ENCODE data around the gene RNF166.

RNF166 gene

DNA sequence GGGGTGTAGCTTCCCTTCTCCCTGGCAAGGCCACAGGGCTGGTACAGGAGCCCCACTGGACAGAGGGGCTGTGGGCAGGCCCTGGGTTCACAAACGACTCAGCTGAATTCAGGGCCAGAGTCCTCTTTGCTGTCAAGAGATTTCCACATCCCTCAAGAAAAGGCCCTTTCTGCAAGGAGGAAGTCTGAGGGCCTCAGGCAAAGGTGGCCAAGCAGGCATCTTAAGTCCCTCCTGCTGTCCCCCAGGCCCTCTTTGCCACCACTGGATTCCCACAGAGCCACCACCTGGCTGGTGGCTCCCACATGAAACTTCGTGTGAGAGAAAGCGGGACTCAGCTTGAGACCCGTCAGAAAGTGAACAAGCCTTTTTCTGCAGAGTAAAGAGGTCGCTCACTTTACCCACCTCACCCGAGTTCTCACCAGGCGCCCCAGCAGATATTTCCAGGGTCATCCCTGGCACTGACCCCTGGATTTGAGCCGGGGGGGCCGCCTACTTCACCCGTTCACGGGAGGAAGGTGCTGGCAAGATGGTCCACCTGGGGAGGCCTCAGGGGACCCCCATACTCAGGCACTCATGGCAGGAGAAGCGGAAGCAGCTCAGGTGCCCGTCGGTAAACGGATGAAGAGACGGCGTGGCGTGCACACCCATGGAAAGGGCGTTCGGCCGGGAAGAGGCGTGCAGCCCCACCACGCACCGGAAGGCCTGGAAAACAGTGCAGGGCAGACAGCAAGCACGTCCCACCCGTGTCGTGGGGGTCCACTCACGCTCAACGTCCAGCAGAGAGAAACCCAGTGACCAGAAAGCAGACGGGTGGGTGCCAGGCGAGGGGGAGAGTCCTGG, 3.6 kb downstream of the RNF166 start:
- H3K4me1 ChIP-seq (ENCODE audit: insufficient read depth, insufficient read length) = peaks cover 18% of the 10 kb centered on the region
- no peak overlapping the region for H3K9ac ChIP-seq (ENCODE audit: insufficient read length, low read depth)
- H3K36me3 ChIP-seq (ENCODE audit: insufficient read depth, insufficient read length, low read length) = peaks cover 50% of the 10 kb centered on the region
- H3K9me3 ChIP-seq (ENCODE audit: insufficient read depth, low read length) = no peaks in the 10 kb centered on the region
- no peak overlapping the region for H3K4me3 ChIP-seq (ENCODE audit: insufficient read length, low read depth)
- peaks cover 10% of the 10 kb centered on the region for H3K27me3 ChIP-seq (ENCODE audit: insufficient read depth, insufficient read length)
- TF ChIP-seq YY1 (IDR thresholded peaks at IDR 0.05; ENCODE audit: insufficient read depth, insufficient read length) (no peak), ZNF274 (IDR thresholded peaks at IDR 0.05; ENCODE audit: low read depth, low read length) (no peak), SUZ12 (IDR thresholded peaks at IDR 0.05; ENCODE audit: extremely low read depth, insufficient read depth, insufficient read length) (no peak)
- DNase-seq (ENCODE audit: low read depth, low spot score) = no peak

GRCh38 chr16:88701581-88702370, 4.4 kb downstream of the RNF166 start:
- TF ChIP-seq ZNF274 (IDR thresholded peaks at IDR 0.05; ENCODE audit: low read depth, low read length) (no peak), YY1 (IDR thresholded peaks at IDR 0.05; ENCODE audit: insufficient read depth, insufficient read length) (no peak), SUZ12 (IDR thresholded peaks at IDR 0.05; ENCODE audit: extremely low read depth, insufficient read depth, insufficient read length) (no peak)
- H3K9me3 ChIP-seq (ENCODE audit: insufficient read depth, low read length) = no peaks in the 10 kb centered on the region
- no peak for DNase-seq (ENCODE audit: low read depth, low spot score)
- H3K27me3 ChIP-seq (ENCODE audit: insufficient read depth, insufficient read length) = peaks cover 10% of the 10 kb centered on the region
- peaks cover 18% of the 10 kb centered on the region for H3K4me1 ChIP-seq (ENCODE audit: insufficient read depth, insufficient read length)
- no peak overlapping the region for H3K4me3 ChIP-seq (ENCODE audit: insufficient read length, low read depth)
- H3K36me3 ChIP-seq (ENCODE audit: insufficient read depth, insufficient read length, low read length) = peaks cover 58% of the 10 kb centered on the region
- H3K9ac ChIP-seq (ENCODE audit: insufficient read length, low read depth) = no peak overlapping the region

GRCh38 chr16:88700636-88701482, 5.3 kb downstream of the RNF166 start:
- peaks cover 10% of the 10 kb centered on the region for H3K27me3 ChIP-seq (ENCODE audit: insufficient read depth, insufficient read length)
- peaks cover 18% of the 10 kb centered on the region for H3K4me1 ChIP-seq (ENCODE audit: insufficient read depth, insufficient read length)
- TF ChIP-seq SUZ12 (IDR thresholded peaks at IDR 0.05; ENCODE audit: extremely low read depth, insufficient read depth, insufficient read length) (no peak), ZNF274 (IDR thresholded peaks at IDR 0.05; ENCODE audit: low read depth, low read length) (no peak), YY1 (IDR thresholded peaks at IDR 0.05; ENCODE audit: insufficient read depth, insufficient read length) (no peak)
- H3K9me3 ChIP-seq (ENCODE audit: insufficient read depth, low read length) = no peaks in the 10 kb centered on the region
- H3K9ac ChIP-seq (ENCODE audit: insufficient read length, low read depth) = no peak overlapping the region
- peaks cover 67% of the 10 kb centered on the region for H3K36me3 ChIP-seq (ENCODE audit: insufficient read depth, insufficient read length, low read length)
- no peak overlapping the region for H3K4me3 ChIP-seq (ENCODE audit: insufficient read length, low read depth)
- DNase-seq (ENCODE audit: low read depth, low spot score) = no peak

DNA sequence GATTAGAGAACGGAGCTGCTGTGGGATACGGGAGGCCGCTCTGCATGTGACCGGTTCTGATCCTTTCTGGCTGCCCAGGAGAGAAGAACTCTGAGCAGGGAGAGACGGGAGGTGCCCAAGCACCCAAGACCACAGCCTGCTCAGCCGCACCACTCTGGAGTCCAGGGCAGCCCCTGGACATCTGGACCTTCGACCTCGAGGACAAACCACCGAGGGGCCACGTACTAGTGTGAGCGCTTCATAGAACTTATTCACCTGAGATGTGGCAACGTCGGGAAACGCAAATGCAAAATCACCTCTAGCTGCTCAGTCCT, 5.9 kb downstream of the RNF166 start:
- no peaks in the 10 kb centered on the region for H3K9me3 ChIP-seq (ENCODE audit: insufficient read depth, low read length)
- H3K4me1 ChIP-seq (ENCODE audit: insufficient read depth, insufficient read length) = peaks cover 16% of the 10 kb centered on the region
- peaks cover 5% of the 10 kb centered on the region for H3K27me3 ChIP-seq (ENCODE audit: insufficient read depth, insufficient read length)
- peaks cover 73% of the 10 kb centered on the region for H3K36me3 ChIP-seq (ENCODE audit: insufficient read depth, insufficient read length, low read length)
- no peak overlapping the region for H3K9ac ChIP-seq (ENCODE audit: insufficient read length, low read depth)
- TF ChIP-seq YY1 (IDR thresholded peaks at IDR 0.05; ENCODE audit: insufficient read depth, insufficient read length) (no peak), ZNF274 (IDR thresholded peaks at IDR 0.05; ENCODE audit: low read depth, low read length) (no peak), SUZ12 (IDR thresholded peaks at IDR 0.05; ENCODE audit: extremely low read depth, insufficient read depth, insufficient read length) (no peak)
- DNase-seq (ENCODE audit: low read depth, low spot score) = no peak
- H3K4me3 ChIP-seq (ENCODE audit: insufficient read length, low read depth) = no peak overlapping the region

GRCh38 chr16:88699180-88699579, 7.0 kb downstream of the RNF166 start:
- H3K9ac ChIP-seq (ENCODE audit: insufficient read length, low read depth) = no peak overlapping the region
- H3K36me3 ChIP-seq (ENCODE audit: insufficient read depth, insufficient read length, low read length) = peaks cover 78% of the 10 kb centered on the region
- TF ChIP-seq YY1 (IDR thresholded peaks at IDR 0.05; ENCODE audit: insufficient read depth, insufficient read length) = no peak
- TF ChIP-seq SUZ12 (IDR thresholded peaks at IDR 0.05; ENCODE audit: extremely low read depth, insufficient read depth, insufficient read length) = no peak
- TF ChIP-seq ZNF274 (IDR thresholded peaks at IDR 0.05; ENCODE audit: low read depth, low read length) = no peak
- H3K9me3 ChIP-seq (ENCODE audit: insufficient read depth, low read length) = no peaks in the 10 kb centered on the region
- H3K4me3 ChIP-seq (ENCODE audit: insufficient read length, low read depth) = no peak overlapping the region
- H3K27me3 ChIP-seq (ENCODE audit: insufficient read depth, insufficient read length) = no peaks in the 10 kb centered on the region
- DNase-seq (ENCODE audit: low read depth, low spot score) = no peak
- peaks cover 11% of the 10 kb centered on the region for H3K4me1 ChIP-seq (ENCODE audit: insufficient read depth, insufficient read length)

GRCh38 chr16:88698646-88699045, 7.6 kb downstream of the RNF166 start:
- TF ChIP-seq YY1 (IDR thresholded peaks at IDR 0.05; ENCODE audit: insufficient read depth, insufficient read length) = no peak
- no peak for TF ChIP-seq SUZ12 (IDR thresholded peaks at IDR 0.05; ENCODE audit: extremely low read depth, insufficient read depth, insufficient read length)
- no peak for TF ChIP-seq ZNF274 (IDR thresholded peaks at IDR 0.05; ENCODE audit: low read depth, low read length)
- H3K9me3 ChIP-seq (ENCODE audit: insufficient read depth, low read length) = no peaks in the 10 kb centered on the region

More at GRCh38 chr16:88698646-88699045, 7.6 kb downstream of the RNF166 start:
- peaks cover 78% of the 10 kb centered on the region for H3K36me3 ChIP-seq (ENCODE audit: insufficient read depth, insufficient read length, low read length)
- H3K9ac ChIP-seq (ENCODE audit: insufficient read length, low read depth) = no peak overlapping the region
- H3K27me3 ChIP-seq (ENCODE audit: insufficient read depth, insufficient read length) = no peaks in the 10 kb centered on the region
- no peak overlapping the region for H3K4me3 ChIP-seq (ENCODE audit: insufficient read length, low read depth)
- DNase-seq (ENCODE audit: low read depth, low spot score) = no peak
- peaks cover 8% of the 10 kb centered on the region for H3K4me1 ChIP-seq (ENCODE audit: insufficient read depth, insufficient read length)
